ENCODE measurements around the gene PLXNA2.

DNA sequence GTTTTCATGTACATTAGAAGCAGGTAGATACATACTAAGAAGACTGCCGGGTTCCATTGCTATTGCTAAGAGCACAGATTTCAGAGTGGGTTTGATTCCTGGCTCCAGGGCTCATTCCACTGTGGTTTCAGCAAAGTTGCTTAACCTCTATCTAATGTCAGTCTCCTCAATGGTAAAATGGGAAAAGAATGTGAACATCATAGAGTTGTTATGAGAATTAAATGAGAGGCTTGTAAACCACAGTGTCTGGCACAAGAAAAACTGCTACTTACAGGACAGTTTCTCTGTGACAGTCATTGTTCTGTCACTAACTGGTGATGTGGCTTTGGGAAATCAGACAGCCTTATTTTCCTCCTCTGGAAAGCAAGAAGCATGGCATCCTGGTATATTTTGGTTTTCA is 10.7 kb upstream of the PLXNA2 start:
- TF ChIP-seq, protein P1, sequence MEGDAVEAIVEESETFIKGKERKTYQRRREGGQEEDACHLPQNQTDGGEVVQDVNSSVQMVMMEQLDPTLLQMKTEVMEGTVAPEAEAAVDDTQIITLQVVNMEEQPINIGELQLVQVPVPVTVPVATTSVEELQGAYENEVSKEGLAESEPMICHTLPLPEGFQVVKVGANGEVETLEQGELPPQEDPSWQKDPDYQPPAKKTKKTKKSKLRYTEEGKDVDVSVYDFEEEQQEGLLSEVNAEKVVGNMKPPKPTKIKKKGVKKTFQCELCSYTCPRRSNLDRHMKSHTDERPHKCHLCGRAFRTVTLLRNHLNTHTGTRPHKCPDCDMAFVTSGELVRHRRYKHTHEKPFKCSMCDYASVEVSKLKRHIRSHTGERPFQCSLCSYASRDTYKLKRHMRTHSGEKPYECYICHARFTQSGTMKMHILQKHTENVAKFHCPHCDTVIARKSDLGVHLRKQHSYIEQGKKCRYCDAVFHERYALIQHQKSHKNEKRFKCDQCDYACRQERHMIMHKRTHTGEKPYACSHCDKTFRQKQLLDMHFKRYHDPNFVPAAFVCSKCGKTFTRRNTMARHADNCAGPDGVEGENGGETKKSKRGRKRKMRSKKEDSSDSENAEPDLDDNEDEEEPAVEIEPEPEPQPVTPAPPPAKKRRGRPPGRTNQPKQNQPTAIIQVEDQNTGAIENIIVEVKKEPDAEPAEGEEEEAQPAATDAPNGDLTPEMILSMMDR (IDR thresholded peaks at IDR 0.05; ENCODE audit: borderline replicate concordance, extremely low read depth, low read length, poor library complexity, severe bottlenecking) = no peak
- TF ChIP-seq EZH2 (IDR thresholded peaks at IDR 0.05; ENCODE audit: borderline replicate concordance, low read depth, low read length, severe bottlenecking) = no peak
